Measurements from ENCODE around the gene TEX36. TPM values are rescaled to one million over a fixed set of nuclear protein-coding genes. Genes with fewer than 3 reads are reported as not detected.

TEX36 gene
- total and polyA plus RNA-seq, 2 donors (not counting 1 experiment from before 2014, with no cell fraction given), result not detected

DNA sequence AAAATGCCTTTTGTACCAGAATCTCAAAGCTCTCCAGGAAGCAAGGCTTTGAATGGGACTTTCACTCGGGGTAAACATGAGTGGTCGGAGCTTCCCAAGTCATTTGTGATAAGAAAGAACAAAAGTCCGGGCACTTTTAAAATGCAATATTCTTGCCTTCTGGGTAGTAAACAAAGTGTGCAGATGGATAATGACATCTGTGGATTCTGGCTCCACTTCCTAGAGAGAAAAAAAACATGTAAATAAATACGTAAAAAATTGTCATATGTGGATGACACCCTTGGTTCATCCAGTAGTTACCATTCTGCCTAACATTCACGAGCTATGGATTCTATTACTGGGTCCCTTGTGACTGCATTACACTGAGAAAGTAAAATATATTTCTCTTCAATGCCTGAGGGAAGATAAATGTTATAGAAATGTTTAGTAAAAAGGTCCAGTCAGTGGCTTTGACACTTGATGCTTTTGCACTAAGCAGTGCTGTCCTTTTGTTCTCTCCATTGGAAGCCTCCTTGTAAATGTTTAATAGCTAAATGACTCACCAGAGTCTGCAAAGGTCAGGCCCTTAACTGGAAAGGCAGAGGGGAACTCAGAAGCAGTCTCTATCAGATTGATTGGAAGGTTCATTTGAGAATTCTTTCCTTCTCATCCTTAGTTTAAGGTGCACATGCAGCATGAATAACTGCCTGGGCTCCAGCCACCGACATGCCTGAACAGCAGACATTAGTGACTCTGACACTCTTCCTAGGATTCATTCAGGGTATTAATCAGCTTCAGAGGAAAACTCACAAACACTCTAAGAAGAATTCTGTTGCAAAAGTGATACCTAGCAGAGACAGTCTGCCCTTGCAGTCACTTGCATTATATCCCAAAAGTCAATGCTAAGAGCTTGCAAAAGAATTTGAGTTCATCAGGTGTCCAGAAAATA lies 24.8 kb upstream of the TEX36 start:
- Histone ChIP-seq H3K36me3 (ENCODE audit: control insufficient read depth, insufficient read depth, low read length) (no peaks in the 10 kb centered on the region), H2AFZ (ENCODE audit: low read length) (no peak overlapping the region), H3K27ac (ENCODE audit: insufficient read depth, low read length) (no peak overlapping the region), H3K4me2 (ENCODE audit: extremely low read depth, insufficient read depth, low read length) (no peak overlapping the region), H3K9me3 (ENCODE audit: control insufficient read depth, insufficient read depth, low read depth, low read length) (no peaks in the 10 kb centered on the region), H3K79me2 (ENCODE audit: control insufficient read depth, insufficient read depth, low read length) (no peaks in the 10 kb centered on the region), H4K20me1 (ENCODE audit: control insufficient read depth, extremely low read depth, insufficient read depth, low read length) (no peaks in the 10 kb centered on the region), H3K9ac (ENCODE audit: insufficient read depth, low read length) (no peak overlapping the region), H3K4me3 (replicated peaks in 1 of 4; ENCODE audit: control extremely low read depth in 1 of 4, insufficient read depth in 1 of 4, low read depth in 3 of 4, low read length in 4 of 4) (no peak overlapping the region), H3K27me3 (ENCODE audit: control insufficient read depth, insufficient read depth, low read length) (no peaks in the 10 kb centered on the region), H3K4me1 (ENCODE audit: control insufficient read depth, extremely low read depth, insufficient read depth, low read length) (peaks cover 2% of the 10 kb centered on the region)
- DNase-seq (ENCODE audit: low read depth in 2 of 2), result peak; percentile 37 to 47
- TF ChIP-seq, protein P1, sequence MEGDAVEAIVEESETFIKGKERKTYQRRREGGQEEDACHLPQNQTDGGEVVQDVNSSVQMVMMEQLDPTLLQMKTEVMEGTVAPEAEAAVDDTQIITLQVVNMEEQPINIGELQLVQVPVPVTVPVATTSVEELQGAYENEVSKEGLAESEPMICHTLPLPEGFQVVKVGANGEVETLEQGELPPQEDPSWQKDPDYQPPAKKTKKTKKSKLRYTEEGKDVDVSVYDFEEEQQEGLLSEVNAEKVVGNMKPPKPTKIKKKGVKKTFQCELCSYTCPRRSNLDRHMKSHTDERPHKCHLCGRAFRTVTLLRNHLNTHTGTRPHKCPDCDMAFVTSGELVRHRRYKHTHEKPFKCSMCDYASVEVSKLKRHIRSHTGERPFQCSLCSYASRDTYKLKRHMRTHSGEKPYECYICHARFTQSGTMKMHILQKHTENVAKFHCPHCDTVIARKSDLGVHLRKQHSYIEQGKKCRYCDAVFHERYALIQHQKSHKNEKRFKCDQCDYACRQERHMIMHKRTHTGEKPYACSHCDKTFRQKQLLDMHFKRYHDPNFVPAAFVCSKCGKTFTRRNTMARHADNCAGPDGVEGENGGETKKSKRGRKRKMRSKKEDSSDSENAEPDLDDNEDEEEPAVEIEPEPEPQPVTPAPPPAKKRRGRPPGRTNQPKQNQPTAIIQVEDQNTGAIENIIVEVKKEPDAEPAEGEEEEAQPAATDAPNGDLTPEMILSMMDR (conservative IDR thresholded peaks at IDR 0.05 in 1 of 2, IDR thresholded peaks at IDR 0.05 in 1 of 2; ENCODE audit: low read depth in 1 of 2, low read length in 2 of 2), result no peak
- TF ChIP-seq EZH2 (IDR thresholded peaks at IDR 0.05; ENCODE audit: low read length, missing control alignments), result no peak

DNA sequence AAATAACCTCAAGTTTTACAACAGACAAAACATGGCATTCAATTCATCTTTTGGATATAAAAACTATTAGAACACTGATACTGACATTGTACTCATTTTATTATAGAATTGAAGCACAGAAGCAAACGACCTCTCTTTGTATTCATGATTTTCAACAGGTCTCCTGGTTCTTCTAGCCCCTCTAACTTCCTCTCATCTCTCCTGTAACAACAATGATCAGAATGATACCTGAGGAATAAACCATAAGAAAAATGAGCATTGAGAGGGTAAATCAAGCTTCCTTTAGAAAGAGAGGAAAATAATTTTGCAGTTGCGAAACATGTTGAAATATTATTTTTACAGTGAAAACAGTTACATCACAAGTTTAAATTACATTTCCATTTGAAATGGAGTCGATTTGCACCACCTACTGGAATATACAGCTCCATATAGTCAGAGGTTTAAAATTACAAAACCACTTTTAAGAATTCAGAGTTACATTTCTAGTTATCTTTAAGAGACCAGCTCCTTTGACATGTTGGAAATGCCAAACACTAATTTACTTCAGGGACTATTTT lies 17.5 kb upstream of the TEX36 start:
- peak in 1 of 2 donors; percentile 73 for DNase-seq (ENCODE audit: low read depth in 2 of 2)
- TF ChIP-seq, protein P1 (conservative IDR thresholded peaks at IDR 0.05 in 1 of 2, IDR thresholded peaks at IDR 0.05 in 1 of 2; ENCODE audit: low read depth in 1 of 2, low read length in 2 of 2), result peak in 1 of 2 donors; percentile 34
- TF ChIP-seq EZH2 (IDR thresholded peaks at IDR 0.05; ENCODE audit: low read length, missing control alignments), result no peak
- Histone ChIP-seq H3K4me2 (ENCODE audit: extremely low read depth, insufficient read depth, low read length) (no peak overlapping the region), H3K27me3 (ENCODE audit: control insufficient read depth, insufficient read depth, low read length) (no peaks in the 10 kb centered on the region), H3K36me3 (ENCODE audit: control insufficient read depth, insufficient read depth, low read length) (no peaks in the 10 kb centered on the region), H3K27ac (ENCODE audit: insufficient read depth, low read length) (no peak overlapping the region), H3K79me2 (ENCODE audit: control insufficient read depth, insufficient read depth, low read length) (no peaks in the 10 kb centered on the region), H3K9ac (ENCODE audit: insufficient read depth, low read length) (no peak overlapping the region), H3K4me1 (ENCODE audit: control insufficient read depth, extremely low read depth, insufficient read depth, low read length) (peaks cover under 1% of the 10 kb centered on the region), H4K20me1 (ENCODE audit: control insufficient read depth, extremely low read depth, insufficient read depth, low read length) (no peaks in the 10 kb centered on the region), H3K4me3 (replicated peaks in 1 of 4; ENCODE audit: control extremely low read depth in 1 of 4, insufficient read depth in 1 of 4, low read depth in 3 of 4, low read length in 4 of 4) (no peak overlapping the region), H2AFZ (ENCODE audit: low read length) (no peak overlapping the region), H3K9me3 (ENCODE audit: control insufficient read depth, insufficient read depth, low read depth, low read length) (no peaks in the 10 kb centered on the region)

DNA sequence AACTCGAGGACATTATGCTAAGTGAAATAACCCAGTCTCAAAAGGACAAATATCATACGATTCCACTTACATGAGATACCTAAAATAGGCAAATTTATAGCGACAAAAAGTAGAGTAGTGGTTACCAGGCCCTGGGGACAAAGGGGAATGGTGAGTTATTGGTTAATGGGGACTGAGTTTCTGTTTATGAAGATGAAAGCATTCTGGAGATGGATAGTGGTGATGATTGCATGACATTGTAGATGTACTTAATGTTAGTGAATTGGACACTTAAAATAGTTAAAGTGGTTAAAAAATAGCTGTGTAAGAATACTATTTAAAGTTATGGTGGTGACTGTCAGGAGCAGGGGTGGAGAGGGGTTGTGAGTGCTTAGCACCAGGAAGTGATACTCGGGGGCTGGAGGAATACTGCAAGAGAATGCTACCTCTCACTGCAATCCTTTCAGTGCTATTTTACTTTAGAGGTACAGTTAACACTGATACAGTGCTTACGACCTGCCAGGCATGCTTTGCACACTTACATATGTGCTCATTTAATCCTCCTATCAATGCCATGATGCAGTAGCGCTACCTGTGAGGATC lies 16.7 kb upstream of the TEX36 start:
- Histone ChIP-seq H3K9ac (ENCODE audit: insufficient read depth, low read length) (no peak overlapping the region), H3K4me1 (ENCODE audit: control insufficient read depth, extremely low read depth, insufficient read depth, low read length) (peaks cover 4% of the 10 kb centered on the region), H3K4me2 (ENCODE audit: extremely low read depth, insufficient read depth, low read length) (no peak overlapping the region), H2AFZ (ENCODE audit: low read length) (no peak overlapping the region), H3K27ac (ENCODE audit: insufficient read depth, low read length) (no peak overlapping the region), H3K79me2 (ENCODE audit: control insufficient read depth, insufficient read depth, low read length) (no peaks in the 10 kb centered on the region), H3K4me3 (replicated peaks in 1 of 4; ENCODE audit: control extremely low read depth in 1 of 4, insufficient read depth in 1 of 4, low read depth in 3 of 4, low read length in 4 of 4) (no peak overlapping the region), H3K27me3 (ENCODE audit: control insufficient read depth, insufficient read depth, low read length) (no peaks in the 10 kb centered on the region), H3K36me3 (ENCODE audit: control insufficient read depth, insufficient read depth, low read length) (no peaks in the 10 kb centered on the region), H3K9me3 (ENCODE audit: control insufficient read depth, insufficient read depth, low read depth, low read length) (no peaks in the 10 kb centered on the region), H4K20me1 (ENCODE audit: control insufficient read depth, extremely low read depth, insufficient read depth, low read length) (no peaks in the 10 kb centered on the region)
- DNase-seq (ENCODE audit: low read depth in 2 of 2), result no peak
- TF ChIP-seq, protein P1 (conservative IDR thresholded peaks at IDR 0.05 in 1 of 2, IDR thresholded peaks at IDR 0.05 in 1 of 2; ENCODE audit: low read depth in 1 of 2, low read length in 2 of 2), result no peak
- no peak for TF ChIP-seq EZH2 (IDR thresholded peaks at IDR 0.05; ENCODE audit: low read length, missing control alignments)
